HEK293T (cell line): ENCODE data around the gene GPR62.
A peak's percentile ranks its signal among the peaks of the same experiment; 100 is the strongest.

Source experiments
- CTCF ChIA-PET: fragments of 350-600 bp; formaldehyde crosslinking; extraction: SDS; loops from one replicate; lab custom pipeline; 2021; ENCODE audit warnings: antibody characterized with exemption, inconsistent platforms; lab: Yijun Ruan, JAX
- POLR2A ChIA-PET: fragments of 350-600 bp; formaldehyde crosslinking; extraction: SDS; loops from one replicate; lab custom pipeline; 2020; ENCODE audit warnings: antibody characterized with exemption, inconsistent platforms; lab: Yijun Ruan, JAX
- DNase-seq: peaks from one replicate; pipeline ENCODE4 v3.0.0; 2012; ENCODE audit warnings: mixed read lengths; ENCODE audit errors: extremely low spot score
- ARNT ChIP-seq: fragments of 450-650 bp; IDR thresholded peaks from 2 replicates; pipeline ENCODE4 v1.6.1; 2017; ENCODE audit warnings: mild to moderate bottlenecking
- BHLHE40 ChIP-seq: fragments of 450-650 bp; IDR thresholded peaks from 2 replicates; pipeline ENCODE4 v1.6.1; 2016; ENCODE audit warnings: mild to moderate bottlenecking, moderate library complexity, borderline replicate concordance
- CTBP1 ChIP-seq: fragments of 450-650 bp; IDR thresholded peaks from 2 replicates; pipeline ENCODE4 v1.6.1; 2016; ENCODE audit warnings: borderline replicate concordance
- ELF4 ChIP-seq: fragments of 450-650 bp; IDR thresholded peaks from 2 replicates; pipeline ENCODE4 v1.6.1; 2017; ENCODE audit warnings: antibody characterized with exemption
- FOXA1 ChIP-seq: fragments of 450-650 bp; IDR thresholded peaks from 2 replicates; pipeline ENCODE4 v1.6.1; 2016; ENCODE audit warnings: mild to moderate bottlenecking
- FOXK2 ChIP-seq: fragments of 450-650 bp; IDR thresholded peaks from 2 replicates; pipeline ENCODE4 v1.6.1; 2016; ENCODE audit warnings: mild to moderate bottlenecking
- FOXM1 ChIP-seq: fragments of 450-650 bp; IDR thresholded peaks from 2 replicates; pipeline ENCODE4 v1.6.1; 2017; ENCODE audit warnings: mild to moderate bottlenecking, borderline replicate concordance
- HDGF ChIP-seq: fragments of 450-650 bp; IDR thresholded peaks from 2 replicates; pipeline ENCODE4 v1.6.1; 2017; ENCODE audit warnings: antibody characterized with exemption, borderline replicate concordance
- L3MBTL2 ChIP-seq: fragments of 450-650 bp; conservative IDR thresholded peaks from 2 replicates; pipeline ENCODE4 v1.6.1; 2016; ENCODE audit warnings: mild to moderate bottlenecking
- LEF1 ChIP-seq: fragments of 450-650 bp; IDR thresholded peaks from 2 replicates; pipeline ENCODE4 v1.6.1; 2017; ENCODE audit warnings: mild to moderate bottlenecking, borderline replicate concordance
- NFRKB ChIP-seq: fragments of 450-650 bp; IDR thresholded peaks from 2 replicates; pipeline ENCODE4 v1.6.1; 2016; ENCODE audit warnings: mild to moderate bottlenecking, moderate library complexity
- PKNOX1 ChIP-seq: fragments of 450-650 bp; IDR thresholded peaks from 2 replicates; pipeline ENCODE4 v1.6.1; 2016
- SP1 ChIP-seq: fragments of 450-650 bp; IDR thresholded peaks from 2 replicates; pipeline ENCODE4 v1.6.1; 2017
- SUZ12 ChIP-seq: fragments of 450-650 bp; IDR thresholded peaks from 2 replicates; pipeline ENCODE4 v1.6.1; 2016; ENCODE audit warnings: mild to moderate bottlenecking
- TARDBP ChIP-seq: fragments of 450-650 bp; IDR thresholded peaks from 2 replicates; pipeline ENCODE4 v1.6.1; 2016
- ZNF384 ChIP-seq: fragments of 450-650 bp; IDR thresholded peaks from 2 replicates; pipeline ENCODE4 v1.6.1; 2016

Gene GPR62

GRCh38 chr3:51942603-51943450 is 12.4 kb upstream of the GPR62 start:
- CTCF ChIA-PET = interaction anchor here (0.7 to 2.8 kb wide), 9 partner anchors 9 to 218 kb away, joined by 3 to 21 read pairs (median 4); partner anchors contain the start of genes ABHD14A, ABHD14B and ACY1
- DNase-seq = peak; percentile 43
- POLR2A ChIA-PET = interaction anchor here (1.1 to 3.1 kb wide), 10 partner anchors 9 to 114 kb away, joined by 3 to 52 read pairs (median 11); partner anchors contain the start of genes ABHD14A, ABHD14B, DUSP7 and PCBP4
- TF ChIP-seq SP1 (no peak), BHLHE40 (no peak), TARDBP (no peak), ELF4 (no peak), NFRKB (no peak), PKNOX1 (no peak)

GRCh38 chr3:51943451-51944391 is 11.5 kb upstream of the GPR62 start:
- TF ChIP-seq SUZ12 = no peak
- TF ChIP-seq ARNT = no peak
- no peak for TF ChIP-seq BHLHE40
- no peak for TF ChIP-seq SP1
- TF ChIP-seq ZNF384 = no peak
- no peak for TF ChIP-seq HDGF
- TF ChIP-seq TARDBP = no peak
- TF ChIP-seq LEF1 = no peak
- no peak for DNase-seq
- POLR2A ChIA-PET = interaction anchor here (1.1 to 3.1 kb wide), 9 partner anchors 8 to 57 kb away, joined by 3 to 52 read pairs (median 7); partner anchors contain the start of genes ABHD14A, ABHD14B, PCBP4 and RPL29
- CTCF ChIA-PET = interaction anchor here (1.2 to 2.8 kb wide), 2 partner anchors 8 to 29 kb away, joined by 3 to 21 read pairs; partner anchors contain the start of genes ABHD14A and ABHD14B

- ChIA-PET POLR2A (interaction anchor here (1.3 to 2.6 kb wide), 4 partner anchors 24 to 51 kb away, joined by 3 to 14 read pairs (median 5); partner anchors contain the start of genes ABHD14B and RPL29), CTCF (interaction anchor here (0.7 kb wide), 1 partner anchor 32 kb away, joined by 3 read pairs; no protein-coding TSS in a partner anchor)
- no peak for TF ChIP-seq L3MBTL2
- TF ChIP-seq ZNF384 = no peak
- no peak for TF ChIP-seq LEF1
- no peak for TF ChIP-seq TARDBP
- TF ChIP-seq ELF4 = no peak
- DNase-seq = no peak
These were observed 10.6 kb upstream of the GPR62 start for GRCh38 chr3:51944451-51945021.

- ChIA-PET CTCF (interaction anchor here (0.7 kb wide), 1 partner anchor 33 kb away, joined by 3 read pairs; no protein-coding TSS in a partner anchor), POLR2A (interaction anchor here (1.3 to 2.6 kb wide), 5 partner anchors 23 to 51 kb away, joined by 3 to 14 read pairs (median 5); partner anchors contain the start of genes ABHD14B and RPL29)
- no peak for DNase-seq
- TF ChIP-seq CTBP1 (no peak), LEF1 (no peak)
These were observed 9.9 kb upstream of the GPR62 start for GRCh38 chr3:51945031-51945840.

- no peak for TF ChIP-seq ARNT
- no peak for TF ChIP-seq LEF1
- TF ChIP-seq PKNOX1 = no peak
- ChIA-PET POLR2A (interaction anchor here (1.3 to 2.3 kb wide), 3 partner anchors 23 to 47 kb away, joined by 3 to 7 read pairs (median 5); no protein-coding TSS in a partner anchor), CTCF (no interaction called here)
- DNase-seq = no peak
These were observed 9.1 kb upstream of the GPR62 start for GRCh38 chr3:51945926-51946705.

GRCh38 chr3:51946796-51947195 is 8.4 kb upstream of the GPR62 start:
- DNase-seq = no peak
- TF ChIP-seq L3MBTL2 = no peak
- TF ChIP-seq FOXK2 = no peak
- TF ChIP-seq LEF1 = no peak
- no peak for TF ChIP-seq TARDBP
- no peak for TF ChIP-seq ARNT
- TF ChIP-seq FOXM1 = no peak
- TF ChIP-seq CTBP1 = no peak
- no peak for TF ChIP-seq NFRKB
- no peak for TF ChIP-seq SP1
- no peak for TF ChIP-seq SUZ12
- TF ChIP-seq HDGF = no peak
- TF ChIP-seq FOXA1 = no peak
- no peak for TF ChIP-seq PKNOX1
- TF ChIP-seq ELF4 = no peak
- TF ChIP-seq BHLHE40 = no peak
- TF ChIP-seq ZNF384 = no peak
- ChIA-PET CTCF (no interaction called here), POLR2A (interaction anchor here (1.7 kb wide), 1 partner anchor 46 kb away, joined by 5 read pairs; no protein-coding TSS in a partner anchor)
